ENCODE measurements around the gene PNMA6A. TPM values are rescaled to one million over a fixed set of nuclear protein-coding genes. Genes with fewer than 3 reads are reported as not detected.
"Not testable (repeated sequence)": the region's sequence is repeated elsewhere in the genome, so short reads cannot be mapped to it uniquely, and the experiment has no call there.

The PNMA6A gene
- total and polyA plus RNA-seq, 10 donors = 0.39 to 1.5 (median 1.0) TPM

GRCh38 chrX:153117754-153118153 is 45.5 kb downstream of the PNMA6A start:
- intact Hi-C loops (cut with DNase I; ENCODE audit: low total_unique reads); H3K4me1 ChIP-seq; H3K27ac ChIP-seq; H3K4me3 ChIP-seq; H3K36me3 ChIP-seq; H3K27me3 ChIP-seq (replicated peaks in 1 of 7); H3K9me3 ChIP-seq; DNase-seq: not testable (repeated sequence)
- no CpG with 5 or more reads among the region's 3 CpGs for WGBS, 5 donors

DNA sequence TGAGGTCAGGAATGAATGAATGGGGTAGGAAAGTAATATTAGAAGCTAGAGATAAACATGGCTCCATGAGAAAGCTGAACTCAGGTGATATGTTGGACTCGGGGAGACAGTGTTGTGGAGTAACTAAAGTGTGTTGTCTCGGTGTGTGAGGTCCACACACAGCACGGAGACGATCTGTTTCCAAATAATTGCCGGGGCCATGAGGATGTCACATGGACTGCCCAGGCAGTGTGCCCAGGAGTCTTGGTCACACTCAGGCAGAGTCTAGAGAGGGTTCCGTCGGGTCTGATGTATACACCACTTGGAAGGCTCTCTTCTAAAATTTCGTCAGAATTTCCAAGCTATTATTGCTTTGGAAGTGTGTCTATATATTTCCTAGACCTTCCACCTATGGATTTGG is 48.0 kb downstream of the PNMA6A start:
- H3K4me3 ChIP-seq; H3K27ac ChIP-seq; H3K9me3 ChIP-seq; intact Hi-C loops (cut with DNase I; ENCODE audit: low total_unique reads); DNase-seq; H3K4me1 ChIP-seq; H3K36me3 ChIP-seq; H3K27me3 ChIP-seq (replicated peaks in 1 of 7): not testable (repeated sequence)
- no CpG with 5 or more reads among the region's 8 CpGs for WGBS, 5 donors

DNA sequence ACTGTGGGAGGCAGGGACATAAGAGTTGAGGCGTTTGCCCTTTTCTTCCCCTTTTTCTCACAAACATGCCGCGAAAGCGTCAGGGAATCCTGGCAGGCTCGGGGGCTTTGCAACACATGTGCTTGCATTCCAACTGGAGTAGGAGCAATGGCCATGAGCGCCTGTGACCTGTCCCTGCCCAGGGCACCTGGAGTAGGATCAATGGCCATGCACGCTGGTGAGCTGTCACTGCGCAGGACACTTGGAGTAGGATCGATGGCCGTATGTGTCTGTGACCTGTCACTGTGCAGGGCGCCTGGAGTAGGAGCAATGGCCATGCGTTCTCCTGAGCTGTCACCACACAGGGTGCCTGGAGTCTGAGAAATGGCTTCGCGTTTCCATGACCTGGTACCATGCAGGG is 51.2 kb downstream of the PNMA6A start:
- H3K9me3 ChIP-seq; H3K4me3 ChIP-seq; intact Hi-C loops (cut with DNase I; ENCODE audit: low total_unique reads); H3K36me3 ChIP-seq; DNase-seq; H3K27me3 ChIP-seq (replicated peaks in 1 of 7); H3K4me1 ChIP-seq; H3K27ac ChIP-seq: not testable (repeated sequence)
- 86 to 92% methylated on average over 3 to 9 of the region's 14 CpGs; no CpG with 5 or more reads in 3 of the 5 donors for WGBS, 5 donors

Small RNAs within 50 kb of the gene (small RNA-seq; reads per million reads assigned to genes)
- gene AC243428.1 = 0 reads per million in 4 donors

Other genes with a start within 250 kb of the PNMA6A start
- 10 to 100 TPM in 6 of 7 donors, 1 to 10 TPM in 1; 9.4 to 19.6 (median 11.8) TPM for gene CETN2, start 241.7 kb upstream of the PNMA6A start, total RNA-seq
- gene CETN2, start 241.7 kb upstream of the PNMA6A start, polyA plus RNA-seq = 10 to 100 TPM; 17.8 to 25.0 (median 21.2) TPM
- gene NSDHL, start 241.4 kb upstream of the PNMA6A start, total RNA-seq = 10 to 100 TPM in 2 of 7 donors, 1 to 10 TPM in 5; 8.1 to 11.2 (median 9.9) TPM
- 1 to 10 TPM; 6.1 to 8.3 (median 7.2) TPM for gene NSDHL, start 241.4 kb upstream of the PNMA6A start, polyA plus RNA-seq
- gene ZNF185, start 174.4 kb upstream of the PNMA6A start, total RNA-seq = 10 to 100 TPM in 3 of 7 donors, 1 to 10 TPM in 4; 6.6 to 13.8 (median 8.3) TPM
- gene ZNF185, start 174.4 kb upstream of the PNMA6A start, polyA plus RNA-seq = 1 to 10 TPM; 2.0 to 2.7 (median 2.4) TPM
- under 1 TPM in 6 of 7 donors, not detected in 1; 0.14 to 0.24 (median 0.17) TPM for gene PNMA5, start 78.3 kb upstream of the PNMA6A start, total RNA-seq
- gene PNMA5, start 78.3 kb upstream of the PNMA6A start, polyA plus RNA-seq = 1 to 10 TPM in 1 of 3 donors, under 1 TPM in 2; 0.35 to 1.0 (median 0.96) TPM
- 1 to 10 TPM; 1.4 to 3.1 (median 2.2) TPM for gene PNMA3, start 16.0 kb upstream of the PNMA6A start, total RNA-seq
- gene PNMA3, start 16.0 kb upstream of the PNMA6A start, polyA plus RNA-seq = 1 to 10 TPM; 1.2 to 3.4 (median 2.6) TPM
- gene MAGEA1, start 106.8 kb downstream of the PNMA6A start, total RNA-seq = not detected
- gene MAGEA1, start 106.8 kb downstream of the PNMA6A start, polyA plus RNA-seq = not detected
- not detected for gene PNMA6F, start 249.3 kb downstream of the PNMA6A start, total RNA-seq
- gene PNMA6F, start 249.3 kb downstream of the PNMA6A start, polyA plus RNA-seq = not detected

Data from spleen (tissue), 11 donors.